ENCODE data around the gene WASF2. TPM values are rescaled to one million over a fixed set of nuclear protein-coding genes. Genes with fewer than 3 reads are reported as not detected.

WASF2 gene
- total RNA-seq, 2 experiments from 2014 or later, result 139 to 148 TPM

GRCh38 chr1:27527223-27527889 lies 37.4 kb upstream of the WASF2 start:
- ATAC-seq (ENCODE audit: low read depth), result no peak
- H3K36me3 Mint-ChIP-seq, result peaks cover 8% of the 10 kb centered on the region
- peaks cover 58% of the 10 kb centered on the region for H3K4me1 Mint-ChIP-seq
- H3K9me3 Mint-ChIP-seq, result no peaks in the 10 kb centered on the region
- DNase-seq, result peak; percentile 47
- peak overlapping the region; percentile 94 for H3K4me3 Mint-ChIP-seq
- H3K27me3 Mint-ChIP-seq, result no peaks in the 10 kb centered on the region
- H3K27ac Mint-ChIP-seq, result peak overlapping the region; percentile 98
- POLR2A ChIA-PET, result interaction anchor here (0.6 to 1.8 kb wide), 4 partner anchors 29 to 358 kb away, joined by 3 to 9 read pairs (median 4); partner anchors contain the start of gene WASF2

- peaks cover 58% of the 10 kb centered on the region for H3K4me1 Mint-ChIP-seq
- H3K27me3 Mint-ChIP-seq, result no peaks in the 10 kb centered on the region
- peaks cover 8% of the 10 kb centered on the region for H3K36me3 Mint-ChIP-seq
- POLR2A ChIA-PET, result interaction anchor here (0.6 to 6.9 kb wide), 8 partner anchors 29 to 357 kb away, joined by 3 to 60 read pairs (median 4); partner anchors contain the start of gene WASF2
- ATAC-seq (ENCODE audit: low read depth) (no peak), DNase-seq (no peak)
- no peaks in the 10 kb centered on the region for H3K9me3 Mint-ChIP-seq
- H3K4me3 Mint-ChIP-seq, result peak overlapping the region; percentile 94
- H3K27ac Mint-ChIP-seq, result peak overlapping the region; percentile 98
Measured at GRCh38 chr1:27526569-27527222, 36.7 kb upstream of the WASF2 start.

- H3K27ac Mint-ChIP-seq, result peak overlapping the region; percentile 98
- H3K4me3 Mint-ChIP-seq, result peak overlapping the region; percentile 94
- peaks cover 63% of the 10 kb centered on the region for H3K4me1 Mint-ChIP-seq
- peaks cover 8% of the 10 kb centered on the region for H3K36me3 Mint-ChIP-seq
- ATAC-seq (ENCODE audit: low read depth) (peak; percentile 59), DNase-seq (peak; percentile 78)
- no peaks in the 10 kb centered on the region for H3K27me3 Mint-ChIP-seq
- POLR2A ChIA-PET, result interaction anchor here (0.6 to 6.9 kb wide), 7 partner anchors 29 to 1138 kb away, joined by 3 to 60 read pairs (median 4); partner anchors contain the start of gene WASF2
- H3K9me3 Mint-ChIP-seq, result no peaks in the 10 kb centered on the region
Measured at GRCh38 chr1:27525296-27526272, 35.6 kb upstream of the WASF2 start.

- ATAC-seq (ENCODE audit: low read depth), result no peak
Measured at GRCh38 chr1:27523337-27524020, 33.5 kb upstream of the WASF2 start.

GRCh38 chr1:27522432-27523336 lies 32.7 kb upstream of the WASF2 start:
- Mint-ChIP-seq H3K4me1 (peaks cover 69% of the 10 kb centered on the region), H3K27ac (peak overlapping the region; percentile 98), H3K36me3 (peaks cover 5% of the 10 kb centered on the region), H3K27me3 (no peaks in the 10 kb centered on the region), H3K4me3 (peak overlapping the region; percentile 91), H3K9me3 (no peaks in the 10 kb centered on the region)
- POLR2A ChIA-PET, result interaction anchor here (0.5 to 6.9 kb wide), 18 partner anchors 10 to 181 kb away, joined by 3 to 60 read pairs (median 5); partner anchors contain the start of genes AHDC1, IFI6, SYTL1 and WASF2
- ATAC-seq (ENCODE audit: low read depth) (peak; percentile 34), DNase-seq (peak; percentile 81)

More at GRCh38 chr1:27523337-27524020, 33.5 kb upstream of the WASF2 start:
- POLR2A ChIA-PET, result interaction anchor here (0.8 to 6.9 kb wide), 14 partner anchors 33 to 181 kb away, joined by 3 to 60 read pairs (median 6); partner anchors contain the start of genes AHDC1, SYTL1 and WASF2
- Mint-ChIP-seq H3K4me1 (peaks cover 66% of the 10 kb centered on the region), H3K27ac (peak overlapping the region; percentile 98), H3K9me3 (no peaks in the 10 kb centered on the region), H3K27me3 (no peaks in the 10 kb centered on the region), H3K36me3 (peaks cover 5% of the 10 kb centered on the region), H3K4me3 (peak overlapping the region; percentile 91)
- DNase-seq, result no peak

- peak overlapping the region; percentile 98 for H3K27ac Mint-ChIP-seq
- POLR2A ChIA-PET, result interaction anchor here (0.6 to 6.9 kb wide), 9 partner anchors 25 to 150 kb away, joined by 3 to 60 read pairs (median 4); partner anchors contain the start of genes AHDC1, IFI6 and WASF2
- H3K9me3 Mint-ChIP-seq, result no peaks in the 10 kb centered on the region
- peaks cover 5% of the 10 kb centered on the region for H3K36me3 Mint-ChIP-seq
- DNase-seq, result no peak
- no peaks in the 10 kb centered on the region for H3K27me3 Mint-ChIP-seq
- peak; percentile 4 for ATAC-seq (ENCODE audit: low read depth)
- H3K4me3 Mint-ChIP-seq, result peak overlapping the region; percentile 91
- H3K4me1 Mint-ChIP-seq, result peaks cover 71% of the 10 kb centered on the region
Measured at GRCh38 chr1:27521861-27522431, 32.0 kb upstream of the WASF2 start.

- no peaks in the 10 kb centered on the region for H3K9me3 Mint-ChIP-seq
- POLR2A ChIA-PET, result interaction anchor here (0.6 to 6.9 kb wide), 8 partner anchors 25 to 151 kb away, joined by 3 to 60 read pairs (median 4); partner anchors contain the start of genes AHDC1, IFI6 and WASF2
- ATAC-seq (ENCODE audit: low read depth), result no peak
- no peaks in the 10 kb centered on the region for H3K27me3 Mint-ChIP-seq
- H3K36me3 Mint-ChIP-seq, result peaks cover under 1% of the 10 kb centered on the region
- H3K27ac Mint-ChIP-seq, result peak overlapping the region; percentile 98
- H3K4me3 Mint-ChIP-seq, result peak overlapping the region; percentile 91
- peaks cover 67% of the 10 kb centered on the region for H3K4me1 Mint-ChIP-seq
- DNase-seq, result peak; percentile 66
Measured at GRCh38 chr1:27521336-27521831, 31.4 kb upstream of the WASF2 start.

- H3K9me3 Mint-ChIP-seq, result no peaks in the 10 kb centered on the region
- ATAC-seq (ENCODE audit: low read depth) (no peak), DNase-seq (no peak)
- no peaks in the 10 kb centered on the region for H3K27me3 Mint-ChIP-seq
- H3K36me3 Mint-ChIP-seq, result no peaks in the 10 kb centered on the region
- H3K4me1 Mint-ChIP-seq, result peaks cover 59% of the 10 kb centered on the region
- peak overlapping the region; percentile 98 for H3K27ac Mint-ChIP-seq
- peak overlapping the region; percentile 91 for H3K4me3 Mint-ChIP-seq
- POLR2A ChIA-PET, result interaction anchor here (0.6 to 6.9 kb wide), 5 partner anchors 17 to 151 kb away, joined by 4 to 60 read pairs (median 4); partner anchors contain the start of genes IFI6 and WASF2
Measured at GRCh38 chr1:27520651-27521050, 30.7 kb upstream of the WASF2 start.

- peak overlapping the region; percentile 3 for H3K27ac Mint-ChIP-seq
- H3K27me3 Mint-ChIP-seq, result no peaks in the 10 kb centered on the region
- H3K9me3 Mint-ChIP-seq, result no peaks in the 10 kb centered on the region
- H3K4me1 Mint-ChIP-seq, result peaks cover 53% of the 10 kb centered on the region
- DNase-seq (no peak), ATAC-seq (ENCODE audit: low read depth) (no peak)
- H3K4me3 Mint-ChIP-seq, result peak overlapping the region; percentile 5
- POLR2A ChIA-PET, result interaction anchor here (0.6 to 6.9 kb wide), 2 partner anchors 16 to 30 kb away, joined by 4 to 60 read pairs; partner anchors contain the start of gene WASF2
- no peaks in the 10 kb centered on the region for H3K36me3 Mint-ChIP-seq
Measured at GRCh38 chr1:27519331-27520258, 29.6 kb upstream of the WASF2 start.

- POLR2A ChIA-PET, result no interaction called here
- H3K4me3 Mint-ChIP-seq, result no peak overlapping the region
- H3K27me3 Mint-ChIP-seq, result no peaks in the 10 kb centered on the region
- H3K36me3 Mint-ChIP-seq, result no peaks in the 10 kb centered on the region
- H3K27ac Mint-ChIP-seq, result no peak overlapping the region
- DNase-seq (no peak), ATAC-seq (ENCODE audit: low read depth) (no peak)
- H3K4me1 Mint-ChIP-seq, result peaks cover 46% of the 10 kb centered on the region
- H3K9me3 Mint-ChIP-seq, result no peaks in the 10 kb centered on the region
Measured at GRCh38 chr1:27518808-27519207, 28.8 kb upstream of the WASF2 start.

Measured in activated naive CD8-positive, alpha-beta T cell treated with anti-CD3 and anti-CD28 coated beads, Interleukin-2, amount 10 ng/mL, durations not matched to agents 7 days and 5 days (primary cell).